ENCODE data around the gene C10orf53.

DNA sequence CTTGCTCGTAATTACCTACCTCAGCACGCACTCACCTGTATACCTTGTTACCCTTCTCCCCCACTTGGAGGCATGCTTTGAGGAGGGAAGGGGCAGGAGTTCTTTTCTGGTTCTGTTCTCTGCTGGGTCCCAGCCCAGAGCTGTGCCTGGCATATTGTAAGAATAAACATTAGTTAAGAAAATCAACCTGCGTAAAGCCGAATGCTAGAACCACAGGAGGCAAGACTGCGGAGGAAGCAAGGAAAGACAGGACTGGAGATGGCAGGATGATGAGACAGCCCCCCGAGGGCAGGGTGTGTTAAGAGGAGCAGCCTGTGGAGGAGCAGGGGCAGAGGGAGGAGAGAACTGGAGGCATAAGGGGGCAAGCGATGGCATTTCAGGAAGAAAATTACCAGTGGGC is 9.5 kb downstream of the C10orf53 start:
- no peak for TF ChIP-seq CTCF (IDR thresholded peaks at IDR 0.05)
- no peak for TF ChIP-seq POLR2A (IDR thresholded peaks at IDR 0.05)
- TF ChIP-seq POLR2AphosphoS5 (IDR thresholded peaks at IDR 0.05): no peak

Data from suprapubic skin (tissue), 4 donors.